T-cell (primary cell): ENCODE data around the gene PITPNC1. TPM values are rescaled to one million over a fixed set of nuclear protein-coding genes. Genes with fewer than 3 reads are reported as not detected.
"Not testable (repeated sequence)": the region's sequence is repeated elsewhere in the genome, so short reads cannot be mapped to it uniquely, and the experiment has no call there.

ENCODE experiments used
- ATAC-seq, 4 experiments: fragments of 200-7000 bp in 3 of 4; fragments of 150-1000 bp in 1 of 4; cut with Tn5 transposase; replicated peaks in 1 of 4; 1 replicate in 3 of 4; 2 replicates in 1 of 4; pipeline ENCODE4 v1.10.0; 2021; ENCODE audit warnings: moderate library complexity in 3 of 4, mild to moderate bottlenecking in 2 of 4, moderate number of reproducible peaks in 1 of 4
- CTCF ChIA-PET, 2 donors: fragments of 300-600 bp; sonication (Branson Sonifier 250); formaldehyde crosslinking; loops; one replicate each; lab custom pipeline; 2022; ENCODE audit warnings: antibody characterized with exemption in 2 of 2; lab: Charles Lee
- POLR2A ChIA-PET, 2 donors: fragments of 300-600 bp; sonication (Branson Sonifier 250); formaldehyde crosslinking; loops; one replicate each; lab custom pipeline; 2022; ENCODE audit warnings: antibody characterized with exemption in 2 of 2; lab: Charles Lee
- DNase-seq, 35 experiments: peaks; one replicate each; pipeline versions ENCODE4 v3.0.0 to v3.0.0-alpha.2; 2013 to 2023
- H3K27ac ChIP-seq: one replicate; pipeline ENCODE4 v1.5.1; 2013; ENCODE audit warnings: low read length
- H3K27me3 ChIP-seq, 2 experiments: replicated peaks in 1 of 2; 1 replicate in 1 of 2; 2 replicates in 1 of 2; pipeline versions ENCODE4 v1.6.1 to v1.7.0; 2013; ENCODE audit warnings: low read length in 1 of 2, mixed read lengths in 1 of 2; ENCODE audit not compliant: control insufficient read depth in 2 of 2, insufficient read depth in 2 of 2; ENCODE audit errors: extremely low read depth in 1 of 2
- H3K36me3 ChIP-seq, 2 donors: 1 replicate in 1 of 2; 2 replicates in 1 of 2; pipeline versions ENCODE4 v1.6.1 to v1.7.0; 2013; ENCODE audit warnings: low read length in 1 of 2; ENCODE audit not compliant: control insufficient read depth in 2 of 2, insufficient read depth in 1 of 2; ENCODE audit errors: extremely low read depth in 1 of 2
- H3K4me1 ChIP-seq, 2 experiments: 1 replicate in 1 of 2; 2 replicates in 1 of 2; pipeline versions ENCODE4 v1.6.1 to v1.7.0; 2013; ENCODE audit warnings: low read length in 2 of 2, mixed read lengths in 1 of 2; ENCODE audit not compliant: insufficient read depth in 2 of 2, control insufficient read depth in 1 of 2; ENCODE audit errors: extremely low read depth in 1 of 2
- H3K4me3 ChIP-seq, 2 donors: 1 replicate in 1 of 2; 2 replicates in 1 of 2; pipeline versions ENCODE4 v1.5.1 to v1.7.0; 2013; ENCODE audit warnings: mild to moderate bottlenecking in 2 of 2, low read length in 1 of 2, moderate library complexity in 1 of 2; ENCODE audit not compliant: control insufficient read depth in 1 of 2; ENCODE audit errors: extremely low read depth in 1 of 2
- H3K9me3 ChIP-seq: 2 replicates; pipeline ENCODE4 v1.7.0; 2013
- H3K27ac Mint-ChIP-seq, 2 donors: one replicate each; pipeline ENCODE4 v1.8.0; 2020 to 2021; ENCODE audit warnings: mild to moderate bottlenecking in 2 of 2, mixed read lengths in 2 of 2
- H3K27me3 Mint-ChIP-seq, 2 donors: one replicate each; pipeline ENCODE4 v1.8.0; 2021 to 2022; ENCODE audit warnings: mixed read lengths in 2 of 2
- H3K36me3 Mint-ChIP-seq: one replicate; pipeline ENCODE4 v1.8.0; 2021; ENCODE audit warnings: mixed read lengths
- H3K4me1 Mint-ChIP-seq, 3 donors: one replicate each; pipeline ENCODE4 v1.8.0; 2020 to 2022; ENCODE audit warnings: mixed read lengths in 3 of 3, mild to moderate bottlenecking in 1 of 3
- H3K4me3 Mint-ChIP-seq, 3 donors: one replicate each; pipeline ENCODE4 v1.8.0; 2020 to 2022; ENCODE audit warnings: mild to moderate bottlenecking in 3 of 3, mixed read lengths in 3 of 3, moderate library complexity in 3 of 3
- H3K9me3 Mint-ChIP-seq, 3 donors: one replicate each; pipeline ENCODE4 v1.8.0; 2020 to 2022; ENCODE audit warnings: mixed read lengths in 3 of 3
- WGBS: methylation state at CpG from one replicate; pipeline ENCODE4 v1.1.5; 2013; ENCODE audit warnings: missing lambda C conversion rate; ENCODE audit not compliant: insufficient coverage; 5-methylcytosine and 5-hydroxymethylcytosine counted together
- total RNA-seq, 35 experiments: library from RNA in 6 of 35; stranded (reverse) in 6 of 35; fragments of 120-200 nt in 1 of 35; gene quantifications; one replicate each; pipeline versions ENCODE4 v1.2.1 to v1.2.4 and lab custom pipeline; 2013 to 2026

The PITPNC1 gene
- total RNA-seq, 5 donors from 2014 or later (not counting 1 experiment from before 2014, with no cell fraction given): 82.6 to 132 (median 111) TPM

- Mint-ChIP-seq H3K27me3 (no peaks in the 10 kb centered on the region), H3K9me3 (no peaks in the 10 kb centered on the region), H3K27ac (peak overlapping the region in 1 of 2 donors; percentile 48), H3K4me3 (no peak overlapping the region), H3K4me1 (peaks cover 8 to 25% (median 15%) of the 10 kb centered on the region in 3 donors), H3K36me3 (peaks cover 29% of the 10 kb centered on the region)
- ATAC-seq (no peak), DNase-seq (no peak)
- no peaks in the 10 kb centered on the region for H3K4me1 ChIP-seq
- H3K9me3 ChIP-seq: no peaks in the 10 kb centered on the region
- no peak overlapping the region for H3K27ac ChIP-seq
- no peak overlapping the region for H3K4me3 ChIP-seq
- WGBS: no CpG with 5 or more reads among the region's 2 CpGs
- H3K36me3 ChIP-seq: peaks cover 0 to 22% of the 10 kb centered on the region in 2 donors
- no peaks in the 10 kb centered on the region for H3K27me3 ChIP-seq
- ChIA-PET CTCF (no interaction called here), POLR2A (no interaction called here)
These were observed 246.7 kb downstream of the PITPNC1 start for GRCh38 chr17:67623767-67624166.

- H3K36me3 Mint-ChIP-seq: peaks cover 26% of the 10 kb centered on the region
- Histone ChIP-seq H3K9me3 (no peaks in the 10 kb centered on the region), H3K36me3 (peaks cover 0 to 20% of the 10 kb centered on the region in 2 donors), H3K4me3 (no peak overlapping the region), H3K4me1 (no peaks in the 10 kb centered on the region), H3K27me3 (no peaks in the 10 kb centered on the region), H3K27ac (no peak overlapping the region)
- ChIA-PET CTCF (no interaction called here), POLR2A (no interaction called here)
- no peak overlapping the region for H3K4me3 Mint-ChIP-seq
- DNase-seq (no peak), ATAC-seq (no peak)
- peak overlapping the region in 1 of 2 donors; percentile 39 for H3K27ac Mint-ChIP-seq
- H3K4me1 Mint-ChIP-seq: peaks cover 7 to 19% (median 18%) of the 10 kb centered on the region in 3 donors
- H3K27me3 Mint-ChIP-seq: no peaks in the 10 kb centered on the region
- WGBS: 72% methylated on average over 5 of the region's 11 CpGs
- H3K9me3 Mint-ChIP-seq: no peaks in the 10 kb centered on the region
These were observed 248.0 kb downstream of the PITPNC1 start for GRCh38 chr17:67624886-67625656.

GRCh38 chr17:67625971-67626370 is 248.9 kb downstream of the PITPNC1 start:
- Histone ChIP-seq H3K4me3 (no peak overlapping the region), H3K36me3 (peaks cover 0 to 16% of the 10 kb centered on the region in 2 donors), H3K9me3 (no peaks in the 10 kb centered on the region), H3K27ac (no peak overlapping the region), H3K27me3 (no peaks in the 10 kb centered on the region), H3K4me1 (no peaks in the 10 kb centered on the region)
- peak overlapping the region in 1 of 2 donors; percentile 31 for H3K27ac Mint-ChIP-seq
- CTCF ChIA-PET: interaction anchor here in 1 of 2 donors (1.2 kb wide), 1 partner anchor 252 kb away, joined by 3 read pairs; no protein-coding TSS in a partner anchor
- H3K36me3 Mint-ChIP-seq: peaks cover 20% of the 10 kb centered on the region
- H3K4me3 Mint-ChIP-seq: no peak overlapping the region
- no peaks in the 10 kb centered on the region for H3K9me3 Mint-ChIP-seq
- ATAC-seq (no peak), DNase-seq (no peak)
- no peaks in the 10 kb centered on the region for H3K27me3 Mint-ChIP-seq
- POLR2A ChIA-PET: no interaction called here
- 95% methylated on average over 2 of the region's 4 CpGs for WGBS
- peaks cover 7 to 18% (median 11%) of the 10 kb centered on the region in 3 donors for H3K4me1 Mint-ChIP-seq

GRCh38 chr17:67628580-67629013 is 251.5 kb downstream of the PITPNC1 start:
- Histone ChIP-seq H3K9me3 (no peaks in the 10 kb centered on the region), H3K4me3 (no peak overlapping the region), H3K4me1 (no peaks in the 10 kb centered on the region), H3K36me3 (peaks cover 0 to 37% of the 10 kb centered on the region in 2 donors), H3K27me3 (no peaks in the 10 kb centered on the region), H3K27ac (no peak overlapping the region)
- Mint-ChIP-seq H3K4me3 (no peak overlapping the region), H3K9me3 (no peaks in the 10 kb centered on the region), H3K36me3 (peaks cover 38% of the 10 kb centered on the region), H3K27ac (peak overlapping the region in 1 of 2 donors; percentile 52), H3K27me3 (no peaks in the 10 kb centered on the region), H3K4me1 (peaks cover 7 to 18% (median 11%) of the 10 kb centered on the region in 3 donors)
- CTCF ChIA-PET: interaction anchor here (0.6 to 1.9 kb wide), 5 partner anchors 18 to 269 kb away, joined by 3 to 7 read pairs (median 4); no protein-coding TSS in a partner anchor
- 98% methylated on average over 6 of the region's 8 CpGs for WGBS
- DNase-seq: peak in 4 of 35 experiments; percentile 2 to 27 (median 9)
- ATAC-seq: peak in 2 of 4 experiments; percentile 29 to 44
- POLR2A ChIA-PET: interaction anchor here in 1 of 2 donors (0.6 kb wide), 1 partner anchor 685 kb away, joined by 3 read pairs; no protein-coding TSS in a partner anchor

- Mint-ChIP-seq H3K36me3 (peaks cover 39% of the 10 kb centered on the region), H3K4me1 (peaks cover 9 to 18% (median 17%) of the 10 kb centered on the region in 3 donors), H3K4me3 (no peak overlapping the region), H3K9me3 (no peaks in the 10 kb centered on the region), H3K27ac (no peak overlapping the region), H3K27me3 (no peaks in the 10 kb centered on the region)
- no peak overlapping the region for H3K4me3 ChIP-seq
- peak in 2 of 4 experiments; percentile 48 to 67 for ATAC-seq
- CTCF ChIA-PET: interaction anchor here (0.6 to 1.5 kb wide), 5 partner anchors 109 to 270 kb away, joined by 3 to 8 read pairs (median 4); no protein-coding TSS in a partner anchor
- no peaks in the 10 kb centered on the region for H3K9me3 ChIP-seq
- WGBS: no CpG with 5 or more reads among the region's 4 CpGs
- no peak overlapping the region for H3K27ac ChIP-seq
- no peaks in the 10 kb centered on the region for H3K4me1 ChIP-seq
- peak in 1 of 35 experiments; percentile 45 for DNase-seq
- POLR2A ChIA-PET: no interaction called here
- H3K27me3 ChIP-seq: no peaks in the 10 kb centered on the region
- peaks cover 5 to 46% of the 10 kb centered on the region in 2 donors for H3K36me3 ChIP-seq
These were observed 252.9 kb downstream of the PITPNC1 start for GRCh38 chr17:67629971-67630320.

- Mint-ChIP-seq H3K4me1 (peaks cover 12 to 17% (median 16%) of the 10 kb centered on the region in 3 donors), H3K36me3 (peaks cover 42% of the 10 kb centered on the region)
- H3K9me3 Mint-ChIP-seq, H3K4me3 ChIP-seq, H3K27ac Mint-ChIP-seq, H3K9me3 ChIP-seq, DNase-seq, H3K27me3 Mint-ChIP-seq, ATAC-seq, H3K27me3 ChIP-seq, POLR2A ChIA-PET, H3K27ac ChIP-seq, H3K4me3 Mint-ChIP-seq, H3K4me1 ChIP-seq: not testable (repeated sequence)
- WGBS: 100% methylated on average over 2 of the region's 7 CpGs
- H3K36me3 ChIP-seq: peaks cover 5 to 47% of the 10 kb centered on the region in 2 donors
- CTCF ChIA-PET: interaction anchor here in 1 of 2 donors (1.1 to 1.3 kb wide), 2 partner anchors 255 to 271 kb away, joined by 4 to 8 read pairs; no protein-coding TSS in a partner anchor
These were observed 253.8 kb downstream of the PITPNC1 start for GRCh38 chr17:67630836-67631235.
